HFFc6 (cell line): ENCODE results near the gene FGD6. TPM values are rescaled to one million over a fixed set of nuclear protein-coding genes. Genes with fewer than 3 reads are reported as not detected.
"Not testable (repeated sequence)": the region's sequence is repeated elsewhere in the genome, so short reads cannot be mapped to it uniquely, and the experiment has no call there.

Experiments
- DNase-seq: peaks from one replicate; pipeline ENCODE4 v3.0.0-alpha.2; 2018
- H3K27ac Mint-ChIP-seq: 2 replicates; pipeline ENCODE4 v1.8.0; 2020; ENCODE audit warnings: mild to moderate bottlenecking, mixed read lengths
- H3K27me3 Mint-ChIP-seq: 2 replicates; pipeline ENCODE4 v1.8.0; 2021; ENCODE audit warnings: mild to moderate bottlenecking, moderate library complexity, mixed read lengths; ENCODE audit not compliant: insufficient read depth
- H3K36me3 Mint-ChIP-seq: 2 replicates; pipeline ENCODE4 v1.8.0; 2021; ENCODE audit warnings: low read depth, mixed read lengths
- H3K4me1 Mint-ChIP-seq: 2 replicates; pipeline ENCODE4 v1.8.0; 2020; ENCODE audit warnings: low read depth, mixed read lengths
- H3K4me3 Mint-ChIP-seq: 2 replicates; pipeline ENCODE4 v1.8.0; 2020; ENCODE audit warnings: mild to moderate bottlenecking, moderate library complexity, mixed read lengths
- H3K9me3 Mint-ChIP-seq: 2 replicates; pipeline ENCODE4 v1.8.0; 2020; ENCODE audit warnings: mild to moderate bottlenecking, mixed read lengths
- CTCF ChIP-seq: fragments of 200-600 bp; sonication (generic); IDR thresholded peaks from 2 replicates; pipeline ENCODE4 v1.5.0; 2021; ENCODE audit warnings: antibody characterized with exemption, mild to moderate bottlenecking
- total RNA-seq, 6 experiments: library from RNA; stranded (reverse); fragmentation: NEBNext Ultra II Directional; extraction: Animal tissue kit (Norgen Biotek cat#: 25700); gene quantifications; 2 replicates in 1 of 6; 3 replicates in 5 of 6; pipeline ENCODE4 v1.2.3, GENCODE V29; 2021

FGD6 gene
- total RNA-seq, 6 experiments from 2014 or later = 5.5 to 6.6 (median 6.0) TPM

DNA sequence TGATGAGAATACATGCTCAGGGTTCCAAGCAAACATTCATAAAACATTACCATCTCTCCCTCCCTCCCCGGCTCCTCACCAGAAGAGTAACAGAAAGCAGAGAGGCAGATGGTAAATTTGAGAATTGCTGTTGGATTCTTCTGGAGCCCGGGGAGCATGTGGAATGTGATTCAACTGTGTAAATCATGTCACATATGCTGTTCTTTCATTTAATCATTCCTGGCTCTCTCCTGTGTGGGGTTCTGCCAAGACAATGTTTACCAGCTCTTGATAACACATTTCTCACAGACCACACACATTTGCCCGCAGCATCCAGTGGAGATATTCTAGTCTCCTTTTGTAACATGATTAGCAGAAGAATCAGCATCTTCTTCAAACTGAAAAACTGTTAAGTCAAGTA is 120.4 kb downstream of the FGD6 start:
- Mint-ChIP-seq H3K27me3 (peaks cover 1% of the 10 kb centered on the region; the same call in 1 of the 2 replicates), H3K4me3 (no peak overlapping the region), H3K9me3 (no peaks in the 10 kb centered on the region), H3K36me3 (peaks cover 21% of the 10 kb centered on the region; the same call in 1 of the 2 replicates), H3K27ac (no peak overlapping the region), H3K4me1 (peaks cover 23% of the 10 kb centered on the region)
- DNase-seq = no peak
- no peak for TF ChIP-seq CTCF

GRCh38 chr12:95096378-95096777 is 120.9 kb downstream of the FGD6 start:
- no peak overlapping the region for H3K4me3 Mint-ChIP-seq
- peaks cover 1% of the 10 kb centered on the region; the same call in 1 of the 2 replicates for H3K27me3 Mint-ChIP-seq
- TF ChIP-seq CTCF = no peak
- H3K9me3 Mint-ChIP-seq = no peaks in the 10 kb centered on the region
- peaks cover 21% of the 10 kb centered on the region; the same call in 1 of the 2 replicates for H3K36me3 Mint-ChIP-seq
- H3K4me1 Mint-ChIP-seq = peaks cover 23% of the 10 kb centered on the region
- no peak overlapping the region for H3K27ac Mint-ChIP-seq
- DNase-seq = no peak

DNA sequence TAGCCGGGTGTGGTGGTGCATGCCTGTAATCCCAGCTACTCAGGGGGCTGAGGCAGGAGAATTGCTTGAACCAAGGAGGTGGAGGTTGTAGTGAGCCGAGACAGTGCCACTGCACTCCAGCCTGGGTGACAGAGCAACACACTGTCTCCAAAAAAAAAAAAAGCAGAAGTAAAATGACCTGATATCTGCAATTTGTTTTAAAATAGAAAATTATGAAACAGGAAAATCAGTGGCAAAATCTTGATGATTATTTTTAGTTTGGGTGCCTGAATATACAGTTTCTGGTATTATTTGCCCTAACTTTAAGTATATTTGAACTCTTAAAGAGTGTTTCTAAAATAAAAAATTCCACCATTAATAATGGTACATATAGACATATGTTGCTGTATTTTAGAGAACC is 121.4 kb downstream of the FGD6 start:
- H3K27me3 Mint-ChIP-seq, H3K27ac Mint-ChIP-seq: not testable (repeated sequence)
- peaks cover 23% of the 10 kb centered on the region for H3K4me1 Mint-ChIP-seq

DNA sequence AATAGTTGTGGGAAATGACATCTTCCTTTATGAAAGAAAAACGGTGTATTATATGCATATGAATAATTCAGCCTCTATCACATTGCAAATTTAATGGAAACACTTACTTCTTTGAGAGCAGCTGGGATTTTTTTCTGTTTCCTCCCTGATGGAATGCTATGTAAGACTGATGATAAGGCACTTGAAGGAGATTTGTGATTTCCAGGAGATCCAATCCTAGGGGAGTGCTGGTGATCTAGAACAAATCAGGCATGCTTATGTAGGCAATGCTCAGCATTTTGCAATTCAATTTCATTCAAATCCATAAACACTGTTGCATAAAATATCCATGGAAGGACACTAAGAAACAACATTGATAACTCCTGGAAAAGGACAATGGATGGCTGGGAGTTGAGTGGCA is 127.8 kb downstream of the FGD6 start:
- Mint-ChIP-seq H3K27ac (no peak overlapping the region), H3K36me3 (peaks cover 4% of the 10 kb centered on the region; the same call in 1 of the 2 replicates), H3K9me3 (no peaks in the 10 kb centered on the region), H3K4me3 (no peak overlapping the region), H3K4me1 (peaks cover 5% of the 10 kb centered on the region), H3K27me3 (no peaks in the 10 kb centered on the region)
- TF ChIP-seq CTCF = no peak
- DNase-seq = no peak

More for the DNA sequence above, 121.4 kb downstream of the FGD6 start:
- DNase-seq, H3K4me3 Mint-ChIP-seq, H3K9me3 Mint-ChIP-seq: not testable (repeated sequence)
- peaks cover 21% of the 10 kb centered on the region; the same call in 1 of the 2 replicates for H3K36me3 Mint-ChIP-seq

DNA sequence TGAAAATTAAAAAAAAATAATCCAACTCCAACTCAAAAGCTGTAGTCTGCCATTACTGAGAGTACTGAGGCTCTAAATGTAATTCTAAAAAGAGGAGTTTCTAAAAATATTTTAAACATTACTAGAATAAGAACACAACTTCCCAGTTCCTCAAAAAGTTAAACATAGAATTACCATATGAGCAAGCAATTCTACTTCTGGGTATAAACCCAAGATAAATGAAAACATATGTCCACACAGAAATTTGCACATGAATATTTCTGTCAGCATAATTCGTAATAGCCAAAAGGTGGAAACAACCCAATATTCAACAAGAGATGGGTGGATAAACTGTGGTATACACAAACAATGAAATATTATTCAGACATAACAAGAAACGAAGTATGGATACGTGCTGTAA is 128.9 kb downstream of the FGD6 start:
- Mint-ChIP-seq H3K27me3 (no peaks in the 10 kb centered on the region), H3K4me1 (peaks cover 16% of the 10 kb centered on the region), H3K36me3 (peaks cover 4% of the 10 kb centered on the region; the same call in 1 of the 2 replicates), H3K4me3 (no peak overlapping the region), H3K27ac (no peak overlapping the region), H3K9me3 (no peaks in the 10 kb centered on the region)
- no peak for TF ChIP-seq CTCF
- DNase-seq = no peak

GRCh38 chr12:95085612-95086011 is 131.7 kb downstream of the FGD6 start:
- no peak for TF ChIP-seq CTCF

More at GRCh38 chr12:95085612-95086011, 131.7 kb downstream of the FGD6 start:
- no peak for DNase-seq
- no peak overlapping the region for H3K4me3 Mint-ChIP-seq
- no peaks in the 10 kb centered on the region for H3K27me3 Mint-ChIP-seq
- peaks cover 17% of the 10 kb centered on the region for H3K4me1 Mint-ChIP-seq
- no peaks in the 10 kb centered on the region for H3K9me3 Mint-ChIP-seq
- H3K36me3 Mint-ChIP-seq = no peaks in the 10 kb centered on the region
- no peak overlapping the region for H3K27ac Mint-ChIP-seq
